Airway epithelial cell (primary cell): Measurements from ENCODE around the gene IRF2BP2. TPM values are rescaled to one million over a fixed set of nuclear protein-coding genes. Genes with fewer than 3 reads are reported as not detected.

Experiments
- total RNA-seq: library from RNA; depleted of rRNA; stranded (reverse); fragments of >200 nt; gene quantifications from 2 replicates; pipeline ENCODE4 v1.2.3, GENCODE V29; 2015

The IRF2BP2 gene
- 77.8 and 95.6 TPM in 2 replicates for total RNA-seq

GRCh38 chr1:234610061-234610665 is at the start of gene IRF2BP2:
TSS of gene IRF2BP2 (minus strand) at chr1:234610178. CDS start at chr1:234609494, 684 bp downstream.

Other genes starting within 250 kb of the IRF2BP2 start
- 37.9 and 38.0 TPM in 2 replicates for gene COA6, start 236.7 kb downstream of the IRF2BP2 start, total RNA-seq
- gene TARBP1, start 131.0 kb downstream of the IRF2BP2 start, total RNA-seq = 10.7 and 17.4 TPM in 2 replicates